Caco-2 (cell line): Measurements from ENCODE around the gene FCAR. TPM values are rescaled to one million over a fixed set of nuclear protein-coding genes. Genes with fewer than 3 reads are reported as not detected.

ENCODE experiments used
- BruUV-seq: library from RNA; stranded (reverse); fragments of 400-500 nt; replicated peaks from 2 replicates; lab custom pipeline; 2021; lab: Mats Ljungman, UMichigan
- CTCF ChIA-PET: fragments of 300-600 bp; sonication (Branson Sonifier 250); formaldehyde crosslinking; loops from one replicate; lab custom pipeline; 2022; ENCODE audit warnings: antibody characterized with exemption; lab: Charles Lee
- POLR2A ChIA-PET: fragments of 300-600 bp; sonication (Branson Sonifier 250); formaldehyde crosslinking; loops from one replicate; lab custom pipeline; 2022; ENCODE audit warnings: antibody characterized with exemption; lab: Charles Lee
- DNase-seq, 2 experiments: peaks; one replicate each; pipeline versions ENCODE4 v3.0.0 to v3.0.0-alpha.2; 2020 to 2022
- H3K27me3 ChIP-seq: replicated peaks from 2 replicates; pipeline ENCODE4 v1.6.0; 2011; ENCODE audit warnings: low read length; ENCODE audit not compliant: control insufficient read depth, insufficient read depth
- H3K36me3 ChIP-seq: 2 replicates; pipeline ENCODE4 v1.5.1; 2011; ENCODE audit warnings: low read length; ENCODE audit not compliant: control insufficient read depth, insufficient read depth
- H3K4me1 ChIP-seq: fragments of 250-450 bp; sonication (Bioruptor Pico); 2 replicates; pipeline ENCODE4 v1.5.1; 2020; ENCODE audit warnings: mild to moderate bottlenecking
- H3K4me3 ChIP-seq: 2 replicates; pipeline ENCODE4 v1.5.1; 2011; ENCODE audit warnings: low read depth, mild to moderate bottlenecking, control low read depth, low read length
- H3K9me3 ChIP-seq: fragments of 250-450 bp; sonication (Bioruptor Pico); 2 replicates; pipeline ENCODE4 v1.5.1; 2020; ENCODE audit warnings: mild to moderate bottlenecking, moderate library complexity
- H3K27ac Mint-ChIP-seq: one replicate; pipeline ENCODE4 v1.8.0; 2022; ENCODE audit warnings: mixed read lengths; ENCODE audit not compliant: unreplicated experiment
- H3K27me3 Mint-ChIP-seq: one replicate; pipeline ENCODE4 v1.8.0; 2022; ENCODE audit warnings: mixed read lengths; ENCODE audit not compliant: insufficient read depth, unreplicated experiment
- H3K36me3 Mint-ChIP-seq: one replicate; pipeline ENCODE4 v1.8.0; 2022; ENCODE audit warnings: mild to moderate bottlenecking, mixed read lengths; ENCODE audit not compliant: insufficient read depth, unreplicated experiment
- H3K4me1 Mint-ChIP-seq: one replicate; pipeline ENCODE4 v1.8.0; 2022; ENCODE audit warnings: low read depth, mixed read lengths; ENCODE audit not compliant: unreplicated experiment
- H3K4me3 Mint-ChIP-seq: one replicate; pipeline ENCODE4 v1.8.0; 2022; ENCODE audit warnings: mild to moderate bottlenecking, moderate library complexity, mixed read lengths; ENCODE audit not compliant: unreplicated experiment
- H3K9me3 Mint-ChIP-seq: one replicate; pipeline ENCODE4 v1.8.0; 2022; ENCODE audit warnings: mixed read lengths; ENCODE audit not compliant: unreplicated experiment
- CTCF ChIP-seq, 2 experiments: fragments of 200-600 bp in 1 of 2; IDR thresholded peaks; 1 replicate in 1 of 2; 2 replicates in 1 of 2; pipeline versions ENCODE4 v1.5.1 to v1.8.0; 2011 to 2022; ENCODE audit warnings: antibody characterized with exemption in 1 of 2, control low read depth in 1 of 2, inconsistent platforms in 1 of 2, low read depth in 1 of 2, low read length in 1 of 2, mild to moderate bottlenecking in 1 of 2, moderate library complexity in 1 of 2; ENCODE audit not compliant: insufficient read depth in 1 of 2, severe bottlenecking in 1 of 2, unreplicated experiment in 1 of 2
- intact Hi-C: fragments of 100-400 bp; cut with micrococcal nuclease; formaldehyde crosslinking; loops from one replicate; pipeline ENCODE4 v1.10.0; 2022; ENCODE audit not compliant: unreplicated experiment
- total RNA-seq: library from RNA; stranded (reverse); gene quantifications from 2 replicates; pipeline ENCODE4 v1.2.3, GENCODE V29; 2022

The FCAR gene
- total RNA-seq, 1 experiment from 2014 or later: not detected

- Histone ChIP-seq H3K4me1 (no peaks in the 10 kb centered on the region), H3K27me3 (no peaks in the 10 kb centered on the region), H3K4me3 (no peak overlapping the region), H3K36me3 (no peaks in the 10 kb centered on the region), H3K9me3 (no peaks in the 10 kb centered on the region)
- no peak for TF ChIP-seq CTCF (IDR thresholded peaks at IDR 0.05; ENCODE audit: insufficient read depth in 1 of 2, low read depth in 1 of 2, low read length in 1 of 2, severe bottlenecking in 1 of 2, unreplicated experiment in 1 of 2)
- no peak overlapping the region for H3K27ac Mint-ChIP-seq
- no peaks in the 10 kb centered on the region for H3K36me3 Mint-ChIP-seq
- no peaks in the 10 kb centered on the region for H3K9me3 Mint-ChIP-seq
- ChIA-PET CTCF (interaction anchor here (1.4 kb wide), 1 partner anchor 35 kb away, joined by 6 read pairs; no protein-coding TSS in a partner anchor), POLR2A (no interaction called here)
- H3K27me3 Mint-ChIP-seq: no peaks in the 10 kb centered on the region
- H3K4me3 Mint-ChIP-seq: no peak overlapping the region
- H3K4me1 Mint-ChIP-seq: no peaks in the 10 kb centered on the region
- BruUV-seq: no TSS peak
- intact Hi-C loops: no loop called here
- no peak for DNase-seq
These were observed 42.8 kb downstream of the FCAR start for GRCh38 chr19:54916822-54917221.

DNA sequence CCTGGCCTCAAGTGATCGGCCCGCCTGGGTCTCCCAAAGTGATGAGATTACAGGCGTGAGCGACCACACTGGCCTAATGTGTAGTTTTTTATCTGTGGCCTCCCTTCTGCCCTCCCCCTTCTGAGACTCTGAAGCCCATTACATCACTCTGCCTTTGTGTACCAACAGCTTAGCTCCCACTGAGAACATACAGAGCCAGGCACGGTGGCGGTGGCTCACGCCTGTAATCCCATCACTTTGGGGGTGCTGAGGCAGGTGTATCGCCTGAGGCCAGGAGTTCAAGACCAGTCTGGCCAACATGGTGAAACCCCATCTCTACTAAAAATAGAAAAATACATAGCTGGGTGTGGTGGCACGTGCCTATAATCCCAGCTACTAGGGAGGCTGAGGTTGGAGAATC lies 44.5 kb downstream of the FCAR start:
- POLR2A ChIA-PET: interaction anchor here (0.6 kb wide), 1 partner anchor 19 kb away, joined by 10 read pairs; no protein-coding TSS in a partner anchor

More for the DNA sequence above, 44.5 kb downstream of the FCAR start:
- H3K27ac Mint-ChIP-seq: no peak overlapping the region
- DNase-seq: no peak
- H3K9me3 ChIP-seq: no peaks in the 10 kb centered on the region
- H3K36me3 ChIP-seq: no peaks in the 10 kb centered on the region
- H3K27me3 ChIP-seq: no peaks in the 10 kb centered on the region
- BruUV-seq: no TSS peak
- H3K4me3 Mint-ChIP-seq: no peak overlapping the region
- H3K4me1 Mint-ChIP-seq: no peaks in the 10 kb centered on the region
- H3K27me3 Mint-ChIP-seq: no peaks in the 10 kb centered on the region
- TF ChIP-seq CTCF (IDR thresholded peaks at IDR 0.05; ENCODE audit: insufficient read depth in 1 of 2, low read depth in 1 of 2, low read length in 1 of 2, severe bottlenecking in 1 of 2, unreplicated experiment in 1 of 2): no peak
- H3K4me3 ChIP-seq: no peak overlapping the region
- no peaks in the 10 kb centered on the region for H3K4me1 ChIP-seq
- CTCF ChIA-PET: interaction anchor here (1.2 kb wide), 1 partner anchor 37 kb away, joined by 10 read pairs; no protein-coding TSS in a partner anchor
- intact Hi-C loops: no loop called here
- no peaks in the 10 kb centered on the region for H3K9me3 Mint-ChIP-seq
- H3K36me3 Mint-ChIP-seq: no peaks in the 10 kb centered on the region
